ENCODE data around the gene CIB4.

DNA sequence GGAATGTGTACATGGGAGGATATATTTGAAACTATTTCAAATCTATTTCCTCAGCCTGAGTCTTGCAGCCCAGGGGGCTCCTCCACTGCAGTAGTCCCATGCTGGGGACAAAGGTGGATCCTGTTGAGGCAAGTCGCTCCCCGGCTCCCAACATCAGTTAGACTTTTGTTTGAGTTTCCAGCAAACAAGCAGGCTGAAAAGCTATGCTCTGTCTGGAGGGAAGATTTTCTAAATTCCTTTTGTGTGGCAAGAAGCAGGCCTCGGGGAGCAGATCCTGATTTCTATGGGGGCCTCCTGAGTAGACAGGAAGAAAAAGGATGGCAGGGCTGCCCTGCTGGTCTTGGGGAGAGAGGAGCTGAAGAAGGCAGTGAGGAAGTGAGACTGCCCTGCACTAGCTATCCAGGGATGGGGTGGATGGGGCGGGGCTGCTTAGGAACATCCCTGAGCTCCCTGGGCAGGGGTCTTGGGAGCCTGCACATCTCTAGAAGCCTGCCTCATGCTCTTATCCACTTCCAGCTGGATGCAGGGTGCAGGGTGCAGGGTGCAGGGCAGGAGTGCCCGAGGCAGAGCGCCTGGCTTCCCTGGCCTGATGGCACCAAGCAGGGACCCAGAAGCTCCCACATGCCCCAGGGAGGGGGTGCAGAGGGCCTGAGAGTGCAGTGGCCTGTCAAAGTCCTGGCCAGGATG, 6.0 kb upstream of the CIB4 start:
- TF ChIP-seq, protein P1, sequence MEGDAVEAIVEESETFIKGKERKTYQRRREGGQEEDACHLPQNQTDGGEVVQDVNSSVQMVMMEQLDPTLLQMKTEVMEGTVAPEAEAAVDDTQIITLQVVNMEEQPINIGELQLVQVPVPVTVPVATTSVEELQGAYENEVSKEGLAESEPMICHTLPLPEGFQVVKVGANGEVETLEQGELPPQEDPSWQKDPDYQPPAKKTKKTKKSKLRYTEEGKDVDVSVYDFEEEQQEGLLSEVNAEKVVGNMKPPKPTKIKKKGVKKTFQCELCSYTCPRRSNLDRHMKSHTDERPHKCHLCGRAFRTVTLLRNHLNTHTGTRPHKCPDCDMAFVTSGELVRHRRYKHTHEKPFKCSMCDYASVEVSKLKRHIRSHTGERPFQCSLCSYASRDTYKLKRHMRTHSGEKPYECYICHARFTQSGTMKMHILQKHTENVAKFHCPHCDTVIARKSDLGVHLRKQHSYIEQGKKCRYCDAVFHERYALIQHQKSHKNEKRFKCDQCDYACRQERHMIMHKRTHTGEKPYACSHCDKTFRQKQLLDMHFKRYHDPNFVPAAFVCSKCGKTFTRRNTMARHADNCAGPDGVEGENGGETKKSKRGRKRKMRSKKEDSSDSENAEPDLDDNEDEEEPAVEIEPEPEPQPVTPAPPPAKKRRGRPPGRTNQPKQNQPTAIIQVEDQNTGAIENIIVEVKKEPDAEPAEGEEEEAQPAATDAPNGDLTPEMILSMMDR (conservative IDR thresholded peaks at IDR 0.05 in 1 of 2, IDR thresholded peaks at IDR 0.05 in 1 of 2; ENCODE audit: extremely low read depth in 1 of 2, insufficient read depth in 1 of 2, low read depth in 1 of 2, low read length in 2 of 2) = no peak
- no peak for TF ChIP-seq EZH2 (IDR thresholded peaks at IDR 0.05; ENCODE audit: borderline replicate concordance, low read length)

All from mammary epithelial cell (primary cell).